ENCODE measurements around the gene TMC6. TPM values are rescaled to one million over a fixed set of nuclear protein-coding genes. Genes with fewer than 3 reads are reported as not detected.

The TMC6 gene
- total and polyA plus RNA-seq, 2 of the 13 experiments (the other 11 are each of a cell fraction or from before 2014, with no cell fraction given) = 48.4 to 99.1 TPM

GRCh38 chr17:78137392-78138203 is 9.0 kb upstream of the TMC6 start (continued):
- TF ChIP-seq SKIL (CRISPR knock-in tag; IDR thresholded peaks at IDR 0.05; ENCODE audit: borderline replicate concordance) (peak; percentile 45; the same call in 1 of the 2 replicates), SSRP1 (CRISPR knock-in tag; IDR thresholded peaks at IDR 0.05) (no peak), TSC22D2 (CRISPR knock-in tag; IDR thresholded peaks at IDR 0.05; ENCODE audit: borderline replicate concordance) (no peak), IKZF5 (CRISPR knock-in tag; IDR thresholded peaks at IDR 0.05) (peak; percentile 25; the same call in 1 of the 2 replicates), PLSCR1 (CRISPR knock-in tag; IDR thresholded peaks at IDR 0.05; ENCODE audit: borderline replicate concordance) (no peak), ZNF589 (CRISPR knock-in tag; conservative IDR thresholded peaks at IDR 0.05) (no peak), NFAT5 (CRISPR knock-in tag; IDR thresholded peaks at IDR 0.05) (no peak), KDM4B (CRISPR knock-in tag; IDR thresholded peaks at IDR 0.05) (no peak), ZBTB7B (CRISPR knock-in tag; IDR thresholded peaks at IDR 0.05) (no peak), MED8 (CRISPR knock-in tag; IDR thresholded peaks at IDR 0.05; ENCODE audit: insufficient replicate concordance) (no peak), HOXA7 (CRISPR knock-in tag; IDR thresholded peaks at IDR 0.05) (no peak), ZNF7 (CRISPR knock-in tag; IDR thresholded peaks at IDR 0.05) (no peak), PCBP2 (optimal IDR thresholded peaks at IDR 0.05; ENCODE audit: low read depth, low read length, poor library complexity, severe bottlenecking) (no peak), PHB2 (IDR thresholded peaks at IDR 0.05; ENCODE audit: partially characterized antibody) (no peak), POLR2G (IDR thresholded peaks at IDR 0.05; ENCODE audit: low read depth, low read length) (no peak), GPN1 (CRISPR knock-in tag; IDR thresholded peaks at IDR 0.05; ENCODE audit: borderline replicate concordance) (no peak), ZXDC (CRISPR knock-in tag; IDR thresholded peaks at IDR 0.05) (no peak)

Data from HepG2 (cell line).